VCaP (cell line): Measurements from ENCODE around the gene MACROH2A2.

Source experiments
- H3K27ac ChIP-seq: fragments of 450-650 bp; 2 replicates; pipeline ENCODE4 v1.5.1; 2017
- CTCF ChIP-seq: fragments of 450-650 bp; conservative IDR thresholded peaks from 2 replicates; pipeline ENCODE4 v1.5.1; 2017; ENCODE audit warnings: mild to moderate bottlenecking, moderate library complexity

MACROH2A2 gene

GRCh38 chr10:70123817-70124216 is 71.2 kb downstream of the MACROH2A2 start:
- no peak for TF ChIP-seq CTCF
- no peak overlapping the region for H3K27ac ChIP-seq

GRCh38 chr10:70124415-70124814 is 71.8 kb downstream of the MACROH2A2 start:
- no peak overlapping the region for H3K27ac ChIP-seq
- TF ChIP-seq CTCF = no peak

GRCh38 chr10:70124918-70125317 is 72.3 kb downstream of the MACROH2A2 start:
- TF ChIP-seq CTCF = no peak
- no peak overlapping the region for H3K27ac ChIP-seq

- H3K27ac ChIP-seq = no peak overlapping the region
- no peak for TF ChIP-seq CTCF
These were observed 73.4 kb downstream of the MACROH2A2 start for GRCh38 chr10:70125918-70126552.

GRCh38 chr10:70126700-70127395 is 74.2 kb downstream of the MACROH2A2 start:
- no peak overlapping the region for H3K27ac ChIP-seq
- no peak for TF ChIP-seq CTCF

GRCh38 chr10:70130878-70131559 is 78.4 kb downstream of the MACROH2A2 start:
- no peak for TF ChIP-seq CTCF
- H3K27ac ChIP-seq = no peak overlapping the region

- no peak for TF ChIP-seq CTCF
- H3K27ac ChIP-seq = no peak overlapping the region
These were observed 78.9 kb downstream of the MACROH2A2 start for GRCh38 chr10:70131560-70131937.
